ENCODE measurements around the gene MICAL3.
"Not testable (repeated sequence)": the region's sequence is repeated elsewhere in the genome, so short reads cannot be mapped to it uniquely, and the experiment has no call there.

The MICAL3 gene

DNA sequence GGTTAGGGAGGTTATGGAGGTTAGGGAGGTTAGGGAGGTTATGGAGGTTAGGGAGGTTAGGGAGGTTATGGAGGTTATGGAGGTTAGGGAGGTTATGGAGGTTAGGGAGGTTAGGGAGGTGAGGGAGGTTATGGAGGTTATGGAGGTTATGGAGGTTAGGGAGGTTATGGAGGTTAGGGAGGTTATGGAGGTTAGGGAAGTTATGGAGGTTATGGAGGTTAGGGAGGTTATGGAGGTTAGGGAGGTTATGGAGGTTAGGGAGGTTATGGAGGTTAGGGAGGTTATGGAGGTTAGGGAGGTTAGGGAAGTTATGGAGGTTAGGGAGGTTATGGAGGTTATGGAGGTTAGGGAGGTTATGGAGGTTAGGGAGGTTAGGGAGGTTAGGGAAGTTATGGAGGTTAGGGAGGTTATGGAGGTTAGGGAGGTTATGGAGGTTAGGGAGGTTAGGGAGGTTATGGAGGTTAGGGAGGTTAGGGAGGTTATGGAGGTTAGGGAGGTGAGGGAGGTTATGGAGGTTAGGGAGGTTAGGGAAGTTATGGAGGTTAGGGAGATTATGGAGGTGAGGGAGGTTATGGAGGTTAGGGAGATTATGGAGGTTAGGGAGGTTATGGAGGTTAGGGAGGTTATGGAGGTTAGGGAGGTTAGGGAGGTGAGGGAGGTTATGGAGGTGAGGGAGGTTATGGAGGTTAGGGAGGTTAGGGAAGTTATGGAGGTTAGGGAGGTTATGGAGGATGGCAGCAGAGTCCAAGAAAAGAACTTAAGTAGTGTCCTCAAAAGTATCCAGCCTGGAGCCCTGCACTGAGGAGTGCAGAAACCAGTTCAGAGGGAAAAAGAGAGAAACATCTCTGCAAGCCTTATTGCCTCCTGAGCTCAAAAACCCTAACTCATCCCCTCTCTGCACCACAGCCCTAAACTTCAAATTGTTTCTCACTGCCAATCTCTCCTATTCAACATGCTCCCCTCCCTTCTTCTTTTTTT lies 147.2 kb downstream of the MICAL3 start:
- not testable (repeated sequence) for DNase-seq

DNA sequence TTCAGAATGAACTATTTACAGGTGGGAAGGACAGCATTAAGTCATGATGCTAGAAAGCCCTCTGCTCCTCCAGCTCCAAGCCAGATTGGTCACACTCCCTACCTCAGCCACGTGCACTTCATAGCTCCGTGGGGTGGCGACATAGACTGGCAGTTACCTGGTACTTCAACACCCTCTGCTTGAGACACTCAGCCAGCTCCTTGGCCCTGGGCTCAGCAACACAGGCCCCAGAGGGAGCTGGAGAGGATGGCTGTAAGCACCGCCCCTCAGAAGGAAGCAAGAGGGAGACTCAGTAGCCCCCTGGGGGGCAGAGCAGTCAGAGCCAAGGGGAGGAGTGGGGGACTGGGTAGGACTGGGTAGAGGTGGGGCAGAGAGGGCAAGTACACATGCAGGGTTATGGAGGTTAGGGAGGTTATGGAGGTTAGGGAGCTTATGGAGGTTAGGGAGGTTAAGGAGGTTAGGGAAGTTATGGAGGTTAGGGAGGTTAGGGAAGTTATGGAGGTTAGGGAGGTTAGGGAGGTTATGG lies 148.0 kb downstream of the MICAL3 start:
- DNase-seq, result no peak

- no peak for DNase-seq
Measured at GRCh38 chr22:17875631-17876030, 148.7 kb downstream of the MICAL3 start.

- DNase-seq, result no peak
Measured at GRCh38 chr22:17875156-17875555, 149.2 kb downstream of the MICAL3 start.

DNA sequence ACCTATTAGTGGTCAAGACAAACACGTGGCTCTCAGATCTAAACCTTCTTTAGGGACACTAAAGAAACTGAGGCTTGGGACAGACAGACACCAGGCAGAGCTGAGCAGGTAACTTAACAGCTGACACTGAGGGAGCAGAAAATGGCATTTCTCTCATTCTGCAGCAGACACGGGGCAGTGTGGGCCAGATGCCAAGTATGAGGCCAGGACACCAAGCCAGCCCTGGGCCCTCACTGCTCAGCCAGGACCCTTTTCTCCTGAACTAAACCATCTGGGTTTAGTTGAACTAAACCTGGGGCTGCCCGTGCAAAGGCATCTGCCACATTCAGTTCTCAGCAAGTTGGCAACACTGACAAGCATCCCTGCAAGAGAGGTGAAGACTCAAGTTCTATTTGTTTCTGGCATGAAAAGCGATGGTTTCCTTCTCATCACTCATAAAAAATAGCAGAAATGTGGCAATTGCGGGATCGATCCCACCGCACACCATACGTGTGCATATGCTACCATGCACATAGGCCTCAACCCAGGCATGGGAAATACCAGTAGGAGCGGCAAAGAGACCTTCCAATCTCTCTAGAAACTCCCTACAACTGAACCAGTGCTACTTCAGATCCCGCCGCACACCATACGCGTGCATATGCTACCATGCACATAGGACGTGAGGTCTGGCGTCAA lies 150.0 kb downstream of the MICAL3 start:
- no peak for DNase-seq

GRCh38 chr22:17873804-17874203 lies 150.6 kb downstream of the MICAL3 start:
- DNase-seq, result no peak

GRCh38 chr22:17873116-17873515 lies 151.2 kb downstream of the MICAL3 start:
- DNase-seq, result no peak

DNA sequence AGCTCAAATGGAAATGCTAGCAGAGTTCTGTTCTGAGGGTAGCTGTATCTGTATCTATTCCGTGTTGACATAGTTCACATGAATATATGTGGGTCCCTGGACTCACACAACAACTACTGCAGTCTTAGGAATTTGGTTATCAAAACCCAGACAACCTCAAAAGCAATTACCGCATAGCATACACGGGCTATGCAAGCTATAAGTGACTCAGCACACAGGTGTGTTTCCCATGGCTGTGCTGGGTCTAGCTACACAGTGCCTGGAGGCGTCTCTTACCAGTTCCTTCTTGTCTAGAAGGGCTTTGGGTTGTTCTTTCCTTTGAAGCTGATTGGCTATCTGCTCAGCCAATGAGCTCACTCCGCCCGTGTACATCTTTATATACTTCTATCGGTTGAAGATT lies 151.9 kb downstream of the MICAL3 start:
- no peak for DNase-seq

DNA sequence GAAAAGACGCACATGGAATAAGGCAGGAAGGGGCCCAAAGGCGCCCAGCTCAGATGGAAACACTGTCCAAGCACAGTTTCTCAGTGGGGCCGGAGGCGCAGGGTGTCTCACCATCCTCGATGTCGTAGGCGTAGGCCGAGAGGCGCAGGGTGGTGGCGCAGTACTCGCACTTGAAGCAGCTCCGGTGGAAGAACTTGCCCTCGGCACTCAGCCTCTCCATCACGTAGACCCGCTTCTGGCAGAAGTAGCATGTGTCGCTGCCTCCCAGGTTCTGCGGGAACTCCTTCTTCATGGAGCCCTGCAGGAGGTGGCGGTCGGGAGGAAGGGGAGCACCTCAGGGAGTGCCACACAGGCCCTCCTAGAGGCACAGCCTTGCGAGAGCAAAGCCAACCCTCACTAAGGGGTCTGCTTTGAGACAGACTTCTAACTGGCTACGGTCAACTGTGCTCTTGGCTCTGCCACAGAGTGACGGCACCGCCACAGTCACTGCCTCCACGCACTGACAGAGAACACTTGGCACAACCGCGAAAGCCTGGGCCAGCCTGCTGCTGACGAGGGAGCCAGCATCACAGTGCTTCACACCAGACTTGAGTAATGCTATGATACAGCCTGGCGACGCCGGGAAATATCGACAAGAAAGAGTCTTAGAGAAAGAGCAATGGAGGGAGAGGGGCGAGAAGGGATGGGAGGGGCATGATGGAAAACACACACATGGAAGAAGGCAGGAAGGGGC lies 152.5 kb downstream of the MICAL3 start:
- no peak for DNase-seq

DNA sequence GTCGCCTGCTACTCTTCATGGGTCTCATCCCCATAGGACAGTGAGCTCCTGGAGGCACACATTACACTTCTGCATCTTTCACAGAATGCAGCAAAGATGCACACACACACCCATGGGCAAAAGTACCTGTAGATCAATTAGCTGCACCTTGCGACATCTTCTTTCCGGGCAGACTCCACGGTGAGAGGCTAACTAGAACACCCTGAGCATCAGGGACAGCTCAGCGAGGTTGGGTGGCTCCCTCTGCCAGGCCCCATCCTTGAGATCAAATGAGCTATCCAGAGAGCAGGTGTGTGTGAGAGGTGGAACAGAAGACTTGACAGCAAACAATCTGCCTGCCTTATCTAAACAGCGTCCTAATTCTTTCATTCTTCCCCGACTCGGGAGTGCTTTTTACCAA lies 154.0 kb downstream of the MICAL3 start:
- no peak for DNase-seq

- no peak for DNase-seq
Measured at GRCh38 chr22:17869285-17870096, 154.9 kb downstream of the MICAL3 start.

DNA sequence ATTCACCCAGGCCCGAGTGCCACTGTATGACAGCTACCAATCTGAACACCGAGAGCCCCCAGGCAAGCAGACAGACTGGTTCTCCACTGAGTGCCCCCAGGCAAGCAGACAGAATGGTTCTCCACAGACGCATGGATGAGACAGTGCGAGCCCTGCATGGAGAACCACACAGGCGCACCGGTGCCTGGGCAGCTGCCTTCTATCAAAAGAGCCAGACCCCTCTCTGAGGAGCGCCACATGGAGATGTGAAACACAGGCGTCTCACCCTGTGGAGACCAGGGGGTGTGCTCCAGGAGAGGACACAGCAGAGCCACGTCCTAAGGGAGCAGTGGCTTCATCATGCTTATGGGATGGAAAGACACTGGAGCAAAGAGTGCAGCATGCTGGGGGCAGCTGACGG lies 155.6 kb downstream of the MICAL3 start:
- no peak for DNase-seq

DNA sequence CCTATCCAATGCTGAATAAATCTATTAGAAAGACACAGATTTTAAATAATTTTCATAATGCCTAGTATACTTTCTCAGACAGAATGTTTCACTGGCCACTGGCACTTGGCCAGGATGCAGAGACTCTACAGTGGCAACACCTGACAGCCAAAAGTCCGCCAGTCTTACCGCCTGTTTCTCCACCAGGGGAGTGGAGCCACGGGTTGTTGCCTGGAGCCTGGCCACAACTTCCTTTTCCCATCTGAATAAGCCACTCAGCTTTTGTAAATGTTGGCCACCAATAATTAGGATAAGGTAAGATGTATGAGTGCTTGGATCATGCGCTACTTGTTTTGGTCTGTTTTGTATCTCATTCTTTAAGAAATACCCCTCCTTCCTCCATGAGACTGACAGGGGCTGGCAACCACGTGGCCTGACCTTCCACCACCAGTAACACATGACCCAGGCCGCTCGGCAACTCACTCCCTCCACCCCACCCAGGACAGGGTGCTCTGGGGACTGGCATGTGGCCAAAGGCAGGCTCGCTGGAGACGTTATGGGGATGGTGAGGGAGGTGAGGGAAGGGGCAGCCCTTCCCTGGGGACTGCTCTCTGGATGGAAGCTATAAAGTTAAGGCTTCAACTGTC lies 157.1 kb downstream of the MICAL3 start:
- DNase-seq, result no peak

- no peak for DNase-seq
Measured at GRCh38 chr22:17866621-17867020, 157.7 kb downstream of the MICAL3 start.

GRCh38 chr22:17866127-17866526 lies 158.2 kb downstream of the MICAL3 start:
- no peak for DNase-seq

DNA sequence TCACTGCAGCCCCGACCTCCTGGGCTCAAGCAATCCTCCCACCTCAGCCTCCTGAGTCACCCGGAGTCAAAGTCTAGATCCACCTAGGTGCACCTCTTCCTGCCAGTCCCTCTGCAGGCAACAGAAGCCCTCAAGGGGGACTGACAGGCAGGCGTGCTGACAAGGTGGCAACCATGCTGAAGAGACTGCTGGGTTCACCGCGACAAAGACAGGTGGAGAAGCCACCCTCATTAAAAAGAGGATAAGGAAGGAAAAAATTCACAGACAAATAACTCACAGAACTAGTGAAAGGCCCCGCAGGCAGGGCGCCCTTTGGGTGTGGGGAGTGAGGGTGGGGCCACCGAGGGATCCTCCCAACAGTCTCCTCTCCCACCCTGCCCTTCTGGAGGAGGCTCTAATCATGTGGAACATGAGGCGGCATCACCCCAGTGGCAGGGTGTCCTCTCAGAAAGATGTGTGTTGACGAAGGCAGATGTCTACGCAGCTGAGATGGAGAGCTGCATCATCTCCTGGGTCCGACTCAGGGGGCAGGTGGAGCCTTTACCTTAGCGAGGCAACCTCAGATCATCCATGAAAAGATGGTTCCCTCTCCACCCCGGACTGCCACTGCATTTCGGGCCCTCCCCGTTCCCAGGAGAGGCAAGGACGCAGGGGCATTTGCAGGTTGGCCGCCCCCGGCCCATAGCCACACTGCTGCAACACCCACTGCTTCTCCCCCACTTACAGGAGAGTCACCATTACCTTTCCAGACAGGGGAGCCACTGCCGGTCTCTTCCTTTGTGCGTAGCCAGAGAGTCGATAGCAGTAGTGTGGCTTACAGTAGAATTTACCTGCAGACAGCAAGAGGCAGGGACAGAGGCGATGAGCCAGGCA lies 158.9 kb downstream of the MICAL3 start:
- no peak for DNase-seq

GRCh38 chr22:17864398-17865182 lies 159.8 kb downstream of the MICAL3 start:
- DNase-seq, result no peak

DNA sequence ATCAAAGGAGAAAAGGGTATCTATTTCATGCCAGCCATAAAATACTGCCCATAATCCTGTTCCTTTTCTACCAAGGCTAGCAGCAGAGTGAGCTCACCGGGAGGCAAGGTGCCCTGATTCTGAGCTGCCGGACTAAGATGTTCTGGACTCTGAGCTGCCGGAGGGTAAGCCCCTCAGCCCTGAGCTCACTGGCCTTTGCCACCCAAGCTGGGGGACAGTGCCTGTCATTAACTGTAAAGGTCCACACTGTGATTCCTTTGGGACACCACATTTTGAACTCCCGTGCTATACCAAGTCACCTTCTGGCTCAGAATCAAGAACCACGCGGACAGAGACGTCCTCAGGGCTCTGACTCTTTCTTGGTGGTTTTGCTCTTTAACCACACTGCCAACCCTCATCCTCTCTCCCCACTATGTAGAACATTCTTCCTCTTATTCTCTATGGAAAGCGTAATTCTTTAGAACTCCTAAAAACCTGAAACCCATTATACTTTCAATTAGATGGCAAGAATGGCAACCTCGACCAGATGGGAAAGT lies 161.6 kb downstream of the MICAL3 start:
- no peak for DNase-seq

- no peak for DNase-seq
Measured at GRCh38 chr22:17861909-17862308, 162.5 kb downstream of the MICAL3 start.
